Activated CD4-positive, CD25-positive, alpha-beta regulatory T cell treated with anti-CD3 and anti-CD28 coated beads, Interleukin-2, amount 50 U/mL, for 16 hours (primary cell): ENCODE data around the gene ANK2.

Source experiments
- DNase-seq: peaks from one replicate; pipeline ENCODE4 v3.0.0-alpha.2; 2020; ENCODE audit warnings: low read depth, low spot score

ANK2 gene

GRCh38 chr4:113094331-113094730, 44.9 kb downstream of the ANK2 start:
- no peak for DNase-seq

DNA sequence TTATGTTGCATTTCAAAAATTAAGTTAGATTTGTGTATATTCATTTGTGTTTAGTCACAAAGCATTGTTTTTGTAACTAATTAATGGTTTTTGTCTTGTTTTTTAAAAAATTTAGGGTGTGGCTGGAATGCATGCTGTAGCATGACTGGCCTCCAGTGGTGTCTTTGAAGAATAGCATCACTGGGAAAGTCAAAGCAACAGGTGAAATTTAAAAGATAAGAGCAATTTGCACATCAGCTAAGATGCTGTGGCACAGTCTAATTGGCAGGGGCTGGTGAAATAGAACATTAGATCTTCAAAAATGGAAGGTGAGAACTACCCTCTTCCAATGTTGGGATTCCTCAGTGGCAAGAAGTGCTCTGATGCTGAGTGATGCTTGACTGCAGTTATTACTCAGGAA, 45.3 kb downstream of the ANK2 start:
- DNase-seq: no peak

DNA sequence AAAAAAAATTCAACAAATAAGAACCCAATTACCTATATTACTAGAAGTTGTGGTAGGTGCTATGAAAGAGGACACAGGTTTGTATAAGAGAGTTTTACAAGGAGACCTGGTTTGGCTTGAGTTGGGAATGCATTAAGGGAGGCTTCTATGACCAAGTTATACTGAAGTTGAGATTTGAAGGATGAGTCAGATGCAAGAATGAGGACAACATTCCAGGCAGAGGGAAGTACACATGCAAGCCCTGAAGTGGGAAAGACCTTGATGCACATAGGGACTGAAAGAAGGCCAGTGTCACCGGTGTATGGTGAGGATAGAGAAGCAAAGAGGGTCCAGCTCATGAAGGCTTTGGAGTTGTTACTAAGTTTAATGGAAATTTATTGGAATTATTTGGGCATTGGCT, 52.2 kb downstream of the ANK2 start:
- no peak for DNase-seq

DNA sequence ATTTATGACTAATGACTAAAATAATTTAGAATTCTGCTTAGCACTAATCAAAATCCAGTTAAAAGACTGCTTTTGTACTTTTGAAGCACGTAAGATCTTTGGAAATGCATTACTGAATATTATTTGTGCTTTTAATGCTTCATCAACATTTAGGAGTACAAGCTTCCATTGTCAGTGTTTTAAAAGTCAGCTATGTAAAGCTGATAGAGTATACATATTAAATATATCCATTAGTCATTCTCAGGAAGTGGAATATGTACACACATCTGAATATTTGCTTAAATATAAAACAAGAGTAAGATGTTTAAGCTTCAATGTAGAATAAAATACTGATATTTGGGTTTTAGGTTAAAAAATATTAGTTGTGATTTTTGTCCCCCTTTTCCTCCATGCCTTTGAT, 54.1 kb downstream of the ANK2 start:
- DNase-seq: no peak

DNA sequence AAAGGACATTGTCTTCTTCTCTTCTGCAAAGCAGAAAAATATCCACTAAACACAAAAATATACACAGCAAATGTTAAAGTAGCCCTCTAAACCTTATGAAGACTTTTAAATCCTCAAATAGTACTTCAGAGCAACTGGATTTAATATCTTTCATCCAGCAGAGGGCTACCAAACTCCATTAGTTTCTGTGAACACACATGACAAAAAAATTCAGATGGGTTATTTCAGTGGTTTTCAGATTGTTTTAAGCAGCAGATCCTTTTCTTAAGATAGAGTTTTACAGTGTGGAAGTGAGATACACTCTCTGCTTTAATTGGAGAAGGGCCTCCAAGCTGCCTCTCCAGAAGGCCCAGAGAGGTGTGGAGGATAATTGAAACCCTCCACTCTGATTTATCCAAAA, 56.7 kb downstream of the ANK2 start:
- DNase-seq: no peak

- DNase-seq: no peak
Observed at GRCh38 chr4:113109106-113109718, 59.8 kb downstream of the ANK2 start.

DNA sequence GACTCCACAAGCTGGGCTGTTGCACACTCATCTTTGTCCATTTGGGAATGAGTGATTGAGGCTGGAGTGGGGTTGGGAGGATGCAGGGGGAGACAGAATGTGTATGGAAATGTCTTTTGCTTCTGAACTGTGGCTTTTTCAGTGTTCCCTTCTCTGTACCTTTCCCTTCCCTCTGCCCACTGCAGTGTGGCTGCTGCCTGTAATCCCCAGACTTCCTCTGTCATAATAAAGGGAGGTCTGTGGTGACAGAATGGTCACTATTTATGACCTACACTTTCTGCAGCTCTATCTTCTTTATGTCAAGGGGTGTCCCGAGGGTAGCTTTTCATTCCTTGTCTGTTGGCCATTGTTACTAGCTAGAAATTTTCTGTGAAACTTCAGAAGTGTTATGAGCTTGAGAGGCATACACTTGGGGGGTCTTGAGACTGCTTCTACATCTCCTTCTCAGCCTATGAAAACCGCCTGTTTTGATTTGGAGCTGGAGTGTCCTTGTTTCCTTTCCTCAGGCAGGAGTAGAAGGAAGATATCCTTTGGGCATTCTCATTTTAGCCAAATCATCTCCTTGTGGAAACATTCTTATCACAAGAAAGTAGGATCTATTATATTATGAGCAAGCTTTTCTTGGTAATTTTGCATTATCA, 63.0 kb downstream of the ANK2 start:
- DNase-seq: no peak

DNA sequence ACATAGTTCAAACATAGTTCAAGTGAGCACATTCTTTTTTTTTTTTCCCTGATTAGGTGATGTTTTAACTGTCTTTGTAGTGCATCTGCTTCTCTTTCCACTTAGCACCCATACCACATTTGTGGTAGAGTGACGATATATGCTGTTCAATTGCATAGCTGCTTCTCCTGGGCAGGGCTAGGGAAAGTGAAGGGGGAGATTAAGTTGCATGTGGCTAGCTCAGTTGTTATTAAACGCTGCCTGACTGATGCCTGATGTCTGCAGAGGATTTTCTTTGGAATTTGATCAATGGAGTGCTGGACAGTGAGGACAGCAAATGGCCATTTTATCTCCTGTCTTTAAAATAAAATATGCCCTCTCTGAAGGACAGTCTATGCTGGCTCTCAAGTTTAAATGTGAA, 63.7 kb downstream of the ANK2 start:
- DNase-seq: no peak

DNA sequence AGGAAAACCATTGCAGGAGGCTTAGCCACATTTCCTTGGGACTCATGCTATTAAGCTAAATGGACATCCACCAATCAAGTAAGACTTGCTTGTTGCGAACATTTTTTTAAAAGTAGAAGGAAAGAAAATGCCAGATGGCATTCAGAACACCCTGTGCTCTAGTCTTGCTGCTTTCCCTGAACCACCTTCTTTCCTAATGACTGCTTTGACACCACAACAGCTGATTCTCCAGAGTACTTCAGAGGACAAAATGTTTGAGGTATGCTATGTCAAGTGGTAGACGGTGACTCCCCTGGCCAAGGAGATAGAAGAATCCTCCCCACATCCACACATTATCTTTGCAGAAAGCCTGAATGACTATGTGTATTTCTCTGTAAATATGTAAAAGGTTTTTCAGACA, 65.4 kb downstream of the ANK2 start:
- DNase-seq: no peak

DNA sequence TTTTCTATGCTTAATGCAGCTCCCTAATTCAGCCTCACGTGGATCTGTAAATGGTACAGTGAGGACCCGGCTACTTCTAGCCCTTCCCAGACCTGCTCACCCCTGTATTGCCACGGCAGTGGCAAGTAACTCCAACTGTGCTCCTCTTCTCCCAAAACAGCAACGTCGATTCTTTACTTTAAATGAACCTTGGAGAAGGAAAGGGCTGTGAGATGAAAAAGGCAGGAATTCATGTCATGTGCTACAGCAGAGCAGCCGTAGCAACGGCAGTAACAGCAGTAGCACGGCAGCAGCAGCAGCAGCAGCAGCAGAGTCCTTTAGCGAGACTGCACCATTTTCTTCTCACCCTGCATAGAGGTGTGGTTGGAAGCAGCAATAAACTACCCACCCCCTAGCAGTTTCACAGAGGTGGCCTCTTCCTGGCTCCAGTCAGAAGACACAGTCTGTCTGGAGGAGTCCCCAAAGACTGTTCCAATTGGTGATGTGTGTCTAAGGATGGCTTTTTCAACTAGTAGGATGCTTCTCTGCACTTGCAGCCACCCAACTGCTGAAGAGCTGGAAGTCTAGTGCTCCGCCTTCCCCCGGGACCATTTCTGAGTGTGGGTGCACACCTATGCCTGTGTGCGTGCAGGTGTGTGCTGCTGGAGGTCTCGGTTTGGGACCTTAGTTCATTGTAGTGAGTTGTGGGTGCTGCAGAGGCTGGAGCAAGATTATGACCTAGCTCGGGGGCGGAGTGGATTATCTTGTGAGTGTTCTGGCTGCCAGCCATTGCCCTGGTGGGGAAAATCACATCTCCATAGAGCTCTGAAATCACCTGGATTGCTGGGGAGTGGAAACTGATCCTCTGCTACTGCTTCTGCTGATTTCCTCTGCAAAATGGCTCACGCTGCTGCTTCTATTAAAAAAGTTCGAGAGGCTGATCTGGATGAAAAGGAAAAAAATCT, 67.2 kb downstream of the ANK2 start:
- no peak for DNase-seq

DNA sequence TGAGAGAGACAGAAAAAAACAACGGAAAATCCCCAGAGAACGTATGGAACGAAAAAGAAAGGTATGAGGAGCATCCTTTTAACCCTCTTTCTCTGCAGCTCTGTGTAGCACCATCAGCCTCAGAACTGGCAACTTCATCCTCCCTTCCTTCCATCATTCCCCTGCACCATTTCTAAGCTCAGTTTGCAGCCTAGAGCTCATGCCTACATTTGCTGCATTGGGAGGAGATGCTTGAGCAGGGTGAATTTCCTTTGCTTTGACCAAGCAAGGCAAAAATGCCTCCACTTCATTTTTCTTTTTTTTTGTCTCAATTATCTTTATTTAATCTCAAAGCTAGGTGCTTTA, 67.9 kb downstream of the ANK2 start:
- DNase-seq: no peak

- no peak for DNase-seq
Observed at GRCh38 chr4:113122066-113122465, 72.6 kb downstream of the ANK2 start.

- DNase-seq: no peak
Observed at GRCh38 chr4:113125418-113125817, 76.0 kb downstream of the ANK2 start.

DNA sequence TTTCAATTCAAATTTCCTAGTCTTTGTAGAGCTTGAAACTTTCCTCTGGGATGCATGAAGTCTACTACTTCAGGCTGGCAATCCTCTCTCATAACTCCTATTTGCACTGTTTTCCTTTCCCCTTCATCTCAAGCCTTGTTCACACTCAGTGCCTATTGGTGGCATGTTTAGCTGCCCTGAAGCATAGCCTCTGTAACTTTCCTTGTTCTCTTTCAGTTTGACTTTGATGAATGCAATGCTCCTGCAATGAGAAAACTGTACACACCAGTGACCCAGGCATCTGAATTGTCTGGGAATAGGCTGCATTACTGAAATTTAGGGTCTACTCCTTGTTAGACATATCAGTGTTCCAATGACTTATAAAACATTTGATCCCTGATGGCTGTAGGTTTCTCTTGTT, 81.7 kb downstream of the ANK2 start:
- DNase-seq: no peak

- DNase-seq: no peak
Observed at GRCh38 chr4:113131621-113132020, 82.2 kb downstream of the ANK2 start.

DNA sequence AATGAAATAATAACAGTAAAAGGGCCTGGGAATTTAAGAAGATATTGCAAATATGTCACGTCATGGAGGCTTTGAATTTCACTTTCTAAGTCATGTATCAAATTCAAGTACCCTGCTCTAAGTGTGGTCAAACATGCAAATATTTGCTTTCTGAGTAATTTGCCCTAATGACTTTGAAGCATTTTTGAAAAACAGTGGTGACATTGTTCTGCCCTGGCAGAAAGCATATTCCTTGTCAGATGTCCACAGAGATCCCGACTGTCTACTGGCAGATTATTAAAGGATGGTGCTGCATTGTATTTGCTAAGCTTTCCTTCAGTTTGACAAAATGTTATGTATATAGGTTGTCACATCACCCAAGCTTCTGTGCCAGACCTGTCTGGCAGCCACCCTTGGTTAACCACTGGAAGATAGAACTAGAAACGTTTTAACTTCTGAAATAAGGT, 92.5 kb downstream of the ANK2 start:
- DNase-seq: no peak

- DNase-seq: no peak
Observed at GRCh38 chr4:113142351-113142750, 92.9 kb downstream of the ANK2 start.

GRCh38 chr4:113144091-113144490, 94.6 kb downstream of the ANK2 start:
- no peak for DNase-seq

GRCh38 chr4:113145147-113145518, 95.7 kb downstream of the ANK2 start:
- DNase-seq: no peak

GRCh38 chr4:113145519-113146291, 96.3 kb downstream of the ANK2 start:
- no peak for DNase-seq

DNA sequence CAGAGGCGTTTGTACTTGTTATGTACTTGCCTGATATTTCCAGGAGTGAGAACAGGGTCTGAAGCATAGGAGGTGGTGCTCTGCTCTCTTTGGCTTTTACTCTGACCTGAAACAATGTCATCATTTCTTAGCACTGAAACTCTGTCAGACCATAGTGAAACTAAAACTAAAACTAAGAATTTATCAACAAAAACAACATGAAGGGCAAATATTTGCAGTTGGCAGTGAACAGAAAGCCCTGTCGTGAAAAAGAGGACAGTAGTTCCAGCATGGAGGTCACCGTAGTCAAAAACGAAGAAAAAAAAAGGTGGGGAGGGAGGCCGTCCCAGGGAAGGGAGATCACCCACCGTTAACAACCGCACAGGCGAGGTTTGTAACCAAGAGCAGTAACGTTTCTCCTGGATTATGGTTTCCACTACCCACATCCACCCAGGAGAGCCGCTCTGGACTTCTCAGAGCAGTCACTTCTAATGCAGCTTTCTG, 97.5 kb downstream of the ANK2 start:
- DNase-seq: no peak
